Trophoblast cell (in vitro differentiated cells and primary cell): ENCODE measurements around the gene SHE.
A peak's percentile ranks its signal among the peaks of the same experiment; 100 is the strongest.

Experiments used
- DNase-seq, 2 donors: peaks; one replicate each; pipeline ENCODE4 v3.0.0-alpha.2; 2016
- H2AFZ ChIP-seq: 2 replicates; pipeline ENCODE4 v1.6.1; 2013; ENCODE audit warnings: low read length, moderate library complexity, mild to moderate bottlenecking; ENCODE audit not compliant: insufficient read depth, poor library complexity
- H2AK5ac ChIP-seq: 2 replicates; pipeline ENCODE4 v1.6.1; 2013; ENCODE audit warnings: mild to moderate bottlenecking, low read length
- H2BK120ac ChIP-seq: 2 replicates; pipeline ENCODE4 v1.6.1; 2013; ENCODE audit warnings: low read length, mild to moderate bottlenecking, moderate library complexity; ENCODE audit not compliant: insufficient read depth, poor library complexity
- H2BK12ac ChIP-seq: 2 replicates; pipeline ENCODE4 v1.6.1; 2013; ENCODE audit warnings: mild to moderate bottlenecking, low read length, moderate library complexity
- H2BK5ac ChIP-seq: 2 replicates; pipeline ENCODE4 v1.6.1; 2013; ENCODE audit warnings: low read length, low read depth, moderate library complexity, mild to moderate bottlenecking; ENCODE audit not compliant: poor library complexity
- H3K14ac ChIP-seq: 2 replicates; pipeline ENCODE4 v1.6.1; 2013; ENCODE audit warnings: mild to moderate bottlenecking, low read length
- H3K18ac ChIP-seq: 2 replicates; pipeline ENCODE4 v1.6.1; 2013; ENCODE audit warnings: mild to moderate bottlenecking, low read length
- H3K23ac ChIP-seq: 2 replicates; pipeline ENCODE4 v1.6.1; 2013; ENCODE audit warnings: low read length
- H3K27ac ChIP-seq: 2 replicates; pipeline ENCODE4 v1.5.1; 2013; ENCODE audit warnings: low read depth, mild to moderate bottlenecking, inconsistent platforms, low read length, moderate library complexity
- H3K27me3 ChIP-seq: 2 replicates; pipeline ENCODE4 v1.6.1; 2013; ENCODE audit warnings: inconsistent platforms, mild to moderate bottlenecking, low read length, moderate library complexity; ENCODE audit not compliant: insufficient read depth
- H3K36me3 ChIP-seq, 2 experiments: 1 replicate in 1 of 2; 2 replicates in 1 of 2; pipeline ENCODE4 v1.6.1; 2013; ENCODE audit warnings: low read length in 2 of 2, mild to moderate bottlenecking in 2 of 2, moderate library complexity in 1 of 2; ENCODE audit not compliant: insufficient read depth in 2 of 2, control insufficient read depth in 1 of 2
- H3K4ac ChIP-seq: 2 replicates; pipeline ENCODE4 v1.6.1; 2013; ENCODE audit warnings: low read depth, mild to moderate bottlenecking, low read length, moderate library complexity
- H3K4me1 ChIP-seq, 2 experiments: 1 replicate in 1 of 2; 2 replicates in 1 of 2; pipeline ENCODE4 v1.6.1; 2013; ENCODE audit warnings: low read length in 2 of 2, mild to moderate bottlenecking in 2 of 2, moderate library complexity in 1 of 2; ENCODE audit not compliant: insufficient read depth in 2 of 2, control insufficient read depth in 1 of 2
- H3K4me2 ChIP-seq: 2 replicates; pipeline ENCODE4 v1.6.1; 2013; ENCODE audit warnings: inconsistent platforms, mild to moderate bottlenecking, low read length, moderate library complexity
- H3K4me3 ChIP-seq: 2 replicates; pipeline ENCODE4 v1.5.1; 2013; ENCODE audit warnings: mild to moderate bottlenecking, low read depth, low read length, inconsistent platforms
- H3K79me1 ChIP-seq: one replicate; pipeline ENCODE4 v1.6.1; 2013; ENCODE audit warnings: low read length
- H3K79me2 ChIP-seq: 2 replicates; pipeline ENCODE4 v1.6.1; 2013; ENCODE audit warnings: low read length, mild to moderate bottlenecking; ENCODE audit not compliant: control insufficient read depth, insufficient read depth, poor library complexity
- H3K9ac ChIP-seq: 2 replicates; pipeline ENCODE4 v1.6.1; 2013; ENCODE audit warnings: mild to moderate bottlenecking, low read length
- H3K9me3 ChIP-seq: 2 replicates; pipeline ENCODE4 v1.6.1; 2013; ENCODE audit warnings: low read depth, mild to moderate bottlenecking, control low read depth, inconsistent platforms, low read length; ENCODE audit not compliant: insufficient read depth
- H4K12ac ChIP-seq: 2 replicates; pipeline ENCODE4 v1.6.1; 2013; ENCODE audit warnings: low read depth, mild to moderate bottlenecking, low read length, moderate library complexity
- H4K8ac ChIP-seq: 2 replicates; pipeline ENCODE4 v1.6.1; 2013; ENCODE audit warnings: low read depth, mild to moderate bottlenecking, low read length, moderate library complexity
- H4K91ac ChIP-seq: one replicate; pipeline ENCODE4 v1.6.1; 2013; ENCODE audit warnings: low read depth, mild to moderate bottlenecking, low read length, moderate library complexity
- WGBS: extraction: QIAGEN DNeasy Blood & Tissue Kit; methylation state at CpG from one replicate; pipeline ENCODE4 v1.1.7; 2013; ENCODE audit warnings: missing lambda C conversion rate; ENCODE audit not compliant: insufficient read length, insufficient coverage; ENCODE audit errors: extremely low coverage; 5-methylcytosine and 5-hydroxymethylcytosine counted together

Gene SHE

DNA sequence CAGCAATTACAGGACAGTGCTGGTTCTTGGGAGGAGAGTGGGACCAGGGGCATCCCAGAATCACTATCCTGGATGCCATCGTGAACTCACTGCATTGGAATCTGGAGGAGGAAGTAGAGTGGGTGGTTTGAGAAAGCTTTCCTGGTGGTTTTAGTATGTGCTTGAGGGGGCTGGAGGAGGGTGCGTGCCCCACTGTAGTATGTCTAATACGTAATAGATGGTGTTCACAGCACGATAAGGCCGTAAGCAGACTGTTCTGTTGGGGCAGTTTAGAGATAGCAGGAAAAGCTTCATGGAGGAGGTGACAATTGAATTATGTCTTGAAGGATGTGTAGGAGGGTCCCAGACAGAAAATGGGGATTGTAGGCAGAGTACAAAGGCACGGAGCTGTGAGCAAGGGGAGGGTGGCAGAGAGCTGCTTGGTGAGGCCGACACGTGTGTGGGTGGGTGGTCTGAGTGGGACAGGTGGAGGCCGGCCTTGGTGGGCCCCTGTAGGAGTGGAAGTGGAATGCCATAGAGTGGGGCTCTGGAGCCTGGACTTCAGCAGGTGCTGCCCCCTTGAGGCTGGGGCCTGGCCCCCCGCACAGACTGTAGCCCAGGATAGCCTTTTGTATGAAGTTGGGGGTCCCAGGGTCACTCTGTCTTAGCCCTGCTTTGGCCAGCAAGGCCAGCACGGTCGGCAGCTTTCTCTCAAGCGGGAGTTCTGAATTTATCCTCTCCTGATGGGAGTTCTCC lies 60.0 kb downstream of the SHE start:
- no peak overlapping the region for H4K12ac ChIP-seq

DNA sequence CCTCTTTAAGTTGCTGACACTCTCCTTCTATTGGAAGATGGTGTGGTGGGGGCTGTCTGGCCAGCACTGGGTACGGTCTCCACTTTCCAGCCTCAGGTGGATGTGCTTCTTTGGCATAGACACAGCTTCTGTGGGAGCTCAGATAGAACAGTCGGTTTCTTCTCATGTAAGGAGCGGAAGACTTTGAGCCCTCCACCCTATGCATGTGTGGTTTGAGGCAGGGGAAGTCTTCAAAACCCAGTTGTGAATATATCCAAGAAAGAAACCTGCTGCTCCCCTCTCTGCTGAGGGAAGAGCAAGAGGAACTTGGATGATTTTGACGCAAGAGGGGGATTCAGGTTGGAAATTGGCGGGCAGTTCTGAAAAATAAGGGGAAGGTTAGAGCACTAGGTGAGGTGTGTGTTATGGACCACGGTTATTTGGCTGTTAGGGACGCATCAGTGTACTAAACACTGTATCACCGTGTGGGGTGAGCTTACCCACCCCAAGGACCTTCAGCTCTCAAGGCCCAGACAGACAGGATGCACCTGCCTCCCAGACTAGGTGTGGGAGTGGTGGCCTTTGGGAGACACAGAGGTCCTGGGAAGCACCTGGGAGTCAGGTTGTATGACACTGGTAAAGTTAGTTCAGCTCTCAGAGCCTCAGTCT lies 60.8 kb downstream of the SHE start:
- H2BK12ac ChIP-seq = no peak overlapping the region
- H3K4ac ChIP-seq = no peak overlapping the region
- no peak overlapping the region for H3K14ac ChIP-seq
- H3K18ac ChIP-seq = no peak overlapping the region
- no peak overlapping the region for H2BK120ac ChIP-seq
- WGBS = no CpG with 5 or more reads among the region's 8 CpGs
- H3K9me3 ChIP-seq = no peaks in the 10 kb centered on the region
- no peak overlapping the region for H4K12ac ChIP-seq
- no peak overlapping the region for H4K91ac ChIP-seq
- H3K79me1 ChIP-seq = no peaks in the 10 kb centered on the region
- H3K27me3 ChIP-seq = no peaks in the 10 kb centered on the region
- H3K27ac ChIP-seq = no peak overlapping the region
- H3K23ac ChIP-seq = no peak overlapping the region
- H3K9ac ChIP-seq = no peak overlapping the region
- H3K36me3 ChIP-seq = no peaks in the 10 kb centered on the region
- H3K4me3 ChIP-seq = no peak overlapping the region
- H3K79me2 ChIP-seq = no peaks in the 10 kb centered on the region
- DNase-seq = no peak
- peaks cover 3 to 4% of the 10 kb centered on the region in 2 experiments for H3K4me1 ChIP-seq
- no peak overlapping the region for H2AFZ ChIP-seq
- H3K4me2 ChIP-seq = no peak overlapping the region
- no peak overlapping the region for H2BK5ac ChIP-seq
- H4K8ac ChIP-seq = no peak overlapping the region
- no peak overlapping the region for H2AK5ac ChIP-seq

More for the DNA sequence above, 60.0 kb downstream of the SHE start:
- no peak overlapping the region for H4K91ac ChIP-seq
- no peak overlapping the region for H3K4ac ChIP-seq
- no peak overlapping the region for H2AK5ac ChIP-seq
- no peaks in the 10 kb centered on the region for H3K79me1 ChIP-seq
- no peaks in the 10 kb centered on the region for H3K36me3 ChIP-seq
- H3K14ac ChIP-seq = no peak overlapping the region
- H3K4me3 ChIP-seq = no peak overlapping the region
- H3K4me2 ChIP-seq = no peak overlapping the region
- no peak overlapping the region for H3K18ac ChIP-seq
- H2BK12ac ChIP-seq = no peak overlapping the region
- no peaks in the 10 kb centered on the region for H3K79me2 ChIP-seq
- no CpG with 5 or more reads among the region's 13 CpGs for WGBS
- no peak overlapping the region for H4K8ac ChIP-seq
- peaks cover 3 to 4% of the 10 kb centered on the region in 2 experiments for H3K4me1 ChIP-seq
- H2BK5ac ChIP-seq = no peak overlapping the region
- no peaks in the 10 kb centered on the region for H3K9me3 ChIP-seq
- no peak overlapping the region for H2AFZ ChIP-seq
- no peak overlapping the region for H2BK120ac ChIP-seq
- no peak overlapping the region for H3K9ac ChIP-seq
- H3K23ac ChIP-seq = no peak overlapping the region
- DNase-seq = peak in 1 of 2 donors; percentile 18
- no peak overlapping the region for H3K27ac ChIP-seq
- no peaks in the 10 kb centered on the region for H3K27me3 ChIP-seq

DNA sequence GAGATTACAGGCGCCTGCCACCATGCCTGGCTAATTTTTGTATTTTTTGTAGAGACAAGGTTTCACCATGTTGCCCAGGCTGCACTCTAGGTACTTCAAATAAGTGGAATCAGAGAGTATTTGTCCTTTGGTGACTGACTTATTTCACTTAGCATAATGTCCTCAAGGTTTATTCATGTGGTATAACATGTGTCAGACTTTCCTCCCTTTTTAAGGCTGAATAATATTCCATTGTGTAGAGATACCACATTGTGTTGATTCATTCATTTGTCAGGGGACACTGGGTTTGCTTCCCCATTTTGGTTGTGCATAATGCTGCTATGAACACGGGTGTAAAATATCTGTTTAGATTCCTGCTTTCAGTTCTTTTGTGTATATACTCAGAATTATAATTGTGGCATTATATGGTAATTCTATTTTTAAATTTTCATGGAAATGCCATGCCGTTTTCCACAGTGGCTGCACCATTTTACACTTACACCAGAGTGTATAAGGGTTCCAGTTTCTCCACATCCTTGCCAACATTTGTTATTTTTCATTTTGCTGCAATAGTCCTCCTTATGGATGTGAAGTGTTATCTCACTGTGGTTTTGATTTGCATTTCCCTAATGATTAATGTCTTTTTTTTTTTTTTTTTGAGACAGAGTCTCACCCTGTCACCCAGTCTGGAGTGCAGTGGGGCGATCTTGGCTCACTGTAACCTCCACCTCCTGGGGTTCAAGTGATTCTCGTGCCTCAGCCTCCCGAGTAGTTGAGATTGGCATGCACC lies 62.0 kb downstream of the SHE start:
- Histone ChIP-seq H3K9ac (no peak overlapping the region), H3K36me3 (no peaks in the 10 kb centered on the region), H3K27ac (no peak overlapping the region), H2AFZ (no peak overlapping the region), H3K79me2 (no peaks in the 10 kb centered on the region), H3K79me1 (no peaks in the 10 kb centered on the region), H3K23ac (no peak overlapping the region), H3K4ac (no peak overlapping the region), H4K12ac (no peak overlapping the region), H3K18ac (no peak overlapping the region), H3K4me1 (peaks cover 3 to 4% of the 10 kb centered on the region in 2 experiments), H2BK12ac (no peak overlapping the region), H3K14ac (no peak overlapping the region), H3K9me3 (no peaks in the 10 kb centered on the region), H2BK5ac (no peak overlapping the region), H3K4me3 (no peak overlapping the region), H2AK5ac (no peak overlapping the region), H3K27me3 (no peaks in the 10 kb centered on the region), H4K8ac (no peak overlapping the region), H4K91ac (no peak overlapping the region), H3K4me2 (no peak overlapping the region), H2BK120ac (no peak overlapping the region)
- WGBS = no CpG with 5 or more reads among the region's 6 CpGs
- DNase-seq = no peak

DNA sequence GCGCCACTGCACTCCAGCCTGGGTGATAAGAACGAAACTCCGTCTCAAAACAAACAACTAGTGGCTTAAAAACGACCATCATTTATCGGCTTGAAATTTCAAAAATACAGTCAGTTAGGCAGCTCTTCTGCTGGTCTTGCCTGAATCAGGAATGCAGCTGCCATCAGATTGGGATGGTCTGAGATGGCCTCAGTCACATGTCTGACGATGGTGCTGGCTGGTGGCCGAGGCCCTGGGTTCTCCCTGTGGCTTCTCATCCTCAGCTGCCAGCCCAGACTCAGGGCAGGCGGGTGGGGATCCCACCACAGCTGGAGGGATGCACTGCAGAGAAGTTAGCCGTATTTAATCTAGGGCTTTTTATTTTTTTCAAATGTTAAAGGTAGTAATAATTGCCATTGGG lies 65.8 kb downstream of the SHE start:
- Histone ChIP-seq H3K79me1 (peaks cover 3% of the 10 kb centered on the region), H2BK12ac (no peak overlapping the region), H3K23ac (no peak overlapping the region), H2BK5ac (no peak overlapping the region), H4K91ac (no peak overlapping the region), H3K4ac (no peak overlapping the region), H3K27ac (no peak overlapping the region), H2BK120ac (no peak overlapping the region), H3K27me3 (no peaks in the 10 kb centered on the region), H3K4me2 (no peak overlapping the region), H3K9me3 (no peaks in the 10 kb centered on the region), H3K4me1 (peaks cover 8 to 12% of the 10 kb centered on the region in 2 experiments), H3K14ac (no peak overlapping the region), H3K4me3 (no peak overlapping the region), H3K18ac (no peak overlapping the region), H4K8ac (no peak overlapping the region), H3K36me3 (no peaks in the 10 kb centered on the region), H2AK5ac (no peak overlapping the region), H4K12ac (no peak overlapping the region), H3K9ac (no peak overlapping the region), H3K79me2 (no peaks in the 10 kb centered on the region), H2AFZ (no peak overlapping the region)
- WGBS = no CpG with 5 or more reads among the region's 9 CpGs
- DNase-seq = peak in 1 of 2 donors; percentile 26
